HepG2 (cell line): ENCODE results near the gene GSC. TPM values are rescaled to one million over a fixed set of nuclear protein-coding genes. Genes with fewer than 3 reads are reported as not detected.

ENCODE experiments used
- ATAC-seq: fragments of 200-7000 bp; cut with Tn5 transposase; 3 replicates; pipeline ENCODE4 v1.9.1; 2020; ENCODE audit warnings: mild to moderate bottlenecking, moderate library complexity
- BruUV-seq: library from RNA; stranded (reverse); fragments of 400-500 nt; replicated peaks from 2 replicates; lab custom pipeline; 2021; lab: Mats Ljungman, UMichigan
- CTCF ChIA-PET: fragments of 300-600 bp; formaldehyde crosslinking; extraction: SDS; loops from one replicate; lab custom pipeline; 2021; ENCODE audit warnings: low total read pairs, inconsistent platforms, low intra/inter-chr PET ratio; lab: Yijun Ruan, JAX
- POLR2A ChIA-PET: fragments of 350-600 bp; sonication (Branson Sonifier 250); formaldehyde crosslinking; loops from one replicate; lab custom pipeline; 2020; ENCODE audit warnings: antibody characterized with exemption, inconsistent platforms; lab: Yijun Ruan, JAX
- DNase-seq: peaks from one replicate; pipeline ENCODE4 v3.0.0-alpha.2; 2015; ENCODE audit warnings: low spot score
- FAIRE-seq: peaks from 3 replicates; lab custom pipeline; 2011; peaks lifted over from hg19 to GRCh38; lab: Jason Lieb, UNC
- H2AFZ ChIP-seq: one replicate; pipeline ENCODE4 v1.6.1; 2011; ENCODE audit warnings: low read length, inconsistent platforms
- H3K27ac ChIP-seq: fragments of 300-600 bp; 3 replicates; pipeline ENCODE4 v1.8.0; 2011; ENCODE audit warnings: mixed run types, mild to moderate bottlenecking, mixed read lengths, low read length, inconsistent platforms; ENCODE audit not compliant: insufficient read depth; ENCODE audit errors: extremely low read length
- H3K27me3 ChIP-seq, 2 experiments: fragments of 200-600 bp in 1 of 2; 2 replicates in 1 of 2; 3 replicates in 1 of 2; pipeline versions ENCODE4 v1.6.0 to v1.8.0; 2011; ENCODE audit warnings: low read length in 2 of 2, mild to moderate bottlenecking in 2 of 2, moderate library complexity in 2 of 2, inconsistent platforms in 1 of 2; ENCODE audit not compliant: insufficient read depth in 2 of 2, control insufficient read depth in 1 of 2
- H3K36me3 ChIP-seq, 2 experiments: fragments of 200-600 bp in 1 of 2; replicated peaks in 1 of 2; 2 replicates in 1 of 2; 3 replicates in 1 of 2; pipeline versions ENCODE4 v1.5.1 to v1.8.0; 2011; ENCODE audit warnings: low read length in 2 of 2, inconsistent platforms in 1 of 2; ENCODE audit not compliant: insufficient read depth in 2 of 2, control insufficient read depth in 1 of 2
- H3K4me1 ChIP-seq: 2 replicates; pipeline ENCODE4 v1.5.1; 2012; ENCODE audit warnings: low read length, inconsistent platforms; ENCODE audit not compliant: insufficient read depth
- H3K4me2 ChIP-seq: 2 replicates; pipeline ENCODE4 v1.6.0; 2011; ENCODE audit warnings: low read depth, low read length, inconsistent platforms
- H3K4me3 ChIP-seq, 3 experiments: fragments of 200-600 bp in 1 of 3; sonication (generic), shearing (Covaris generic) in 1 of 3; replicated peaks in 1 of 3; 2 replicates each; pipeline ENCODE4 v1.5.1; 2011 to 2016; ENCODE audit warnings: low read length in 3 of 3, inconsistent platforms in 2 of 3, low read depth in 2 of 3, mild to moderate bottlenecking in 2 of 3, control low read depth in 1 of 3, mixed read lengths in 1 of 3; ENCODE audit not compliant: insufficient read depth in 1 of 3
- H3K79me2 ChIP-seq: one replicate; pipeline ENCODE4 v1.6.1; 2011; ENCODE audit warnings: low read length, inconsistent platforms; ENCODE audit not compliant: insufficient read depth
- H3K9ac ChIP-seq: 2 replicates; pipeline ENCODE4 v1.6.0; 2011; ENCODE audit warnings: mild to moderate bottlenecking, low read depth, low read length, inconsistent platforms; ENCODE audit not compliant: insufficient read depth
- H3K9me3 ChIP-seq: 2 replicates; pipeline ENCODE4 v1.5.1; 2012; ENCODE audit warnings: mild to moderate bottlenecking, low read length
- H4K20me1 ChIP-seq: 2 replicates; pipeline ENCODE4 v1.6.0; 2011; ENCODE audit warnings: inconsistent platforms, mild to moderate bottlenecking, low read length, moderate library complexity; ENCODE audit not compliant: insufficient read depth
- AGO2 ChIP-seq: fragments of 200-400 bp; formaldehyde crosslinking; optimal IDR thresholded peaks from 2 replicates; pipeline ENCODE3; 2017; ENCODE audit warnings: mild to moderate bottlenecking, low read depth, low read length, moderate library complexity
- CCAR2 ChIP-seq: fragments of 200-400 bp; formaldehyde crosslinking; optimal IDR thresholded peaks from 2 replicates; pipeline ENCODE3; 2018; ENCODE audit warnings: low read depth, mild to moderate bottlenecking, low read length, moderate library complexity
- E2F5 ChIP-seq: sonication (generic); formaldehyde crosslinking; conservative IDR thresholded peaks from 2 replicates; pipeline ENCODE4 v1.4.0; 2020; ENCODE audit warnings: missing genetic modification reagents
- HOXA3 ChIP-seq: sonication (generic); formaldehyde crosslinking; IDR thresholded peaks from 2 replicates; pipeline ENCODE4 v1.5.0; 2020; ENCODE audit warnings: missing genetic modification reagents
- KDM4B ChIP-seq: sonication (generic); formaldehyde crosslinking; IDR thresholded peaks from 2 replicates; pipeline ENCODE4 v1.4.0; 2020; ENCODE audit warnings: missing genetic modification reagents
- KDM6A ChIP-seq: IDR thresholded peaks from 2 replicates; pipeline ENCODE4 v1.6.1; 2016; ENCODE audit warnings: low read depth
- KLF12 ChIP-seq: sonication (generic); formaldehyde crosslinking; IDR thresholded peaks from 2 replicates; pipeline ENCODE4 v1.4.0; 2020; ENCODE audit warnings: missing genetic modification reagents, borderline replicate concordance
- MED13 ChIP-seq: sonication (generic); formaldehyde crosslinking; IDR thresholded peaks from 2 replicates; pipeline ENCODE4 v1.5.0; 2020; ENCODE audit warnings: missing genetic modification reagents
- NFE2L1 ChIP-seq: sonication (generic); formaldehyde crosslinking; IDR thresholded peaks from 2 replicates; pipeline ENCODE4 v1.4.0; 2020; ENCODE audit warnings: missing genetic modification reagents, mild to moderate bottlenecking, borderline replicate concordance
- PHF8 ChIP-seq: sonication (generic); formaldehyde crosslinking; IDR thresholded peaks from 2 replicates; pipeline ENCODE4 v1.5.0; 2020; ENCODE audit warnings: missing genetic modification reagents
- SALL1 ChIP-seq: sonication (generic); formaldehyde crosslinking; IDR thresholded peaks from 2 replicates; pipeline ENCODE4 v1.8.0; 2022; ENCODE audit warnings: mild to moderate bottlenecking, missing genetic modification reagents
- SIN3B ChIP-seq: fragments of 150-350 bp; IDR thresholded peaks from 2 replicates; pipeline ENCODE4 v1.6.1; 2014; ENCODE audit warnings: low read length
- TEAD2 ChIP-seq: sonication (generic); formaldehyde crosslinking; IDR thresholded peaks from 2 replicates; pipeline ENCODE4 v1.9.0; 2021; ENCODE audit warnings: missing genetic modification reagents
- ZMAT3 ChIP-seq: sonication (generic); formaldehyde crosslinking; conservative IDR thresholded peaks from 2 replicates; pipeline ENCODE4 v1.7.0; 2021; ENCODE audit warnings: missing genetic modification reagents
- ZNF263 ChIP-seq: sonication (generic); formaldehyde crosslinking; IDR thresholded peaks from 2 replicates; pipeline ENCODE4 v1.4.0; 2020; ENCODE audit warnings: missing genetic modification reagents
- ZNF275 ChIP-seq: sonication (generic); formaldehyde crosslinking; IDR thresholded peaks from 2 replicates; pipeline ENCODE4 v1.8.0; 2022; ENCODE audit warnings: missing genetic modification reagents, mild to moderate bottlenecking, inconsistent platforms, borderline replicate concordance
- ZNF451 ChIP-seq: sonication (generic); formaldehyde crosslinking; IDR thresholded peaks from 2 replicates; pipeline ENCODE4 v1.5.0; 2020; ENCODE audit warnings: mild to moderate bottlenecking, missing genetic modification reagents
- ZNF672 ChIP-seq: sonication (generic); formaldehyde crosslinking; IDR thresholded peaks from 2 replicates; pipeline ENCODE4 v1.8.1; 2022; ENCODE audit warnings: missing genetic modification reagents
- ZSCAN22 ChIP-seq: sonication (generic); formaldehyde crosslinking; IDR thresholded peaks from 2 replicates; pipeline ENCODE4 v1.4.0; 2020; ENCODE audit warnings: mild to moderate bottlenecking, missing genetic modification reagents
- WGBS: methylation state at CpG from one replicate; pipeline ENCODE4 v1.1.6; 2017; ENCODE audit warnings: low lambda C conversion rate; 5-methylcytosine and 5-hydroxymethylcytosine counted together
- in situ Hi-C: cut with HindIII; loops from 2 replicates; pipeline ENCODE4 v1.10.0; 2017; ENCODE audit warnings: low pct_unique_long_range_greater_than_20kb; ENCODE audit not compliant: extremely low pct_ligation_motif_present
- intact Hi-C: fragments of 100-400 bp; cut with micrococcal nuclease; formaldehyde crosslinking; loops from one replicate; pipeline ENCODE4 v1.10.0; 2022; ENCODE audit not compliant: unreplicated experiment
- polyA plus RNA-seq, 8 experiments: library from polyadenylated mRNA; depleted of rRNA in 3 of 8; stranded (reverse) in 7 of 8; unstranded in 1 of 8; fragments of >200 nt; fragmentation: Illumina TruSeq in 4 of 8; extraction: Trizol in 4 of 8; gene quantifications; 2 replicates each; pipeline versions ENCODE4 v1.2.1 to v1.2.3, GENCODE V29; 2011 to 2016; ENCODE audit warnings: low read depth in 4 of 8, missing spikeins in 1 of 8, mixed read lengths in 1 of 8; ENCODE audit not compliant: insufficient read depth in 1 of 8
- total RNA-seq, 5 experiments: library from RNA; depleted of rRNA; stranded (reverse); fragments of >200 nt; fragmentation: Illumina TruSeq; extraction: Trizol; gene quantifications; 2 replicates each; pipeline ENCODE4 v1.2.3, GENCODE V29; 2016; ENCODE audit warnings: low read depth in 1 of 5
- TF ChIP-seq, protein P1 (sequence below): sonication (generic); formaldehyde crosslinking; IDR thresholded peaks from 2 replicates; pipeline ENCODE4 v1.4.0; 2020; ENCODE audit warnings: missing genetic modification reagents, low read depth, mild to moderate bottlenecking, borderline replicate concordance
- TF ChIP-seq, protein P2 (sequence below): sonication (generic); formaldehyde crosslinking; IDR thresholded peaks from 2 replicates; pipeline ENCODE4 v1.5.1; 2020; ENCODE audit warnings: mild to moderate bottlenecking, missing genetic modification reagents, moderate library complexity

The GSC gene
- total and polyA plus RNA-seq, 2 of the 13 experiments (the other 11 are each of a cell fraction or from before 2014, with no cell fraction given) = not detected

- TF ChIP-seq E2F5 (CRISPR knock-in tag) = no peak
- no peak for TF ChIP-seq SIN3B
- TF ChIP-seq ZSCAN22 (CRISPR knock-in tag) = no peak
- TF ChIP-seq HOXA3 (CRISPR knock-in tag) = no peak
- TF ChIP-seq KLF12 = no peak
- no peak for TF ChIP-seq PHF8
- no peak for TF ChIP-seq ZNF263 (CRISPR knock-in tag)
- TF ChIP-seq, all 625 proteins: peak for 0
Measured at GRCh38 chr14:94787655-94788054, 17.7 kb upstream of the GSC start (continued).

DNA sequence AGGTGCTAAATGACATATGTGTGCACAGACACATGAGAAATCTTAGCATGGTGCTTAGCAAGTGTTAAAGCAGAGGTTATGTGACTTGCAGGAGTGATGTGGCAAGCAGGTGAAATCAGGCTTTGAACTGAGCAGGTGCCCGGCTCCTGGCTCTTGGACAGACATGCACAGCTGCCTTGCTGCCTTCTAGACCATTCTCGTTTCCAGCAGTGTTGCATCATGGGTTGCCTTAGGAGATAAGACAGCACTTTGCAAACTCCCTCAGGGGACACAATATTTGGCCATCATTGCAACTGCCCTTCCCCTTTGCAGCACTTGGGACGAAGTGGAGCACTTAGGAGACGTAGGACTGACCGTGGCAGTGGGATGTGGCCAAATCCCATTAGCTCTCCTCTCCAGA lies 17.2 kb upstream of the GSC start:
- POLR2A ChIA-PET = no interaction called here
- no peak overlapping the region for H3K4me3 ChIP-seq
- no TSS peak for BruUV-seq
- ATAC-seq = no peak
- no peak overlapping the region for H3K4me2 ChIP-seq
- FAIRE-seq = no peak
- H3K9me3 ChIP-seq = no peaks in the 10 kb centered on the region
- no peaks in the 10 kb centered on the region for H3K79me2 ChIP-seq
- CTCF ChIA-PET = no interaction called here
- H3K9ac ChIP-seq = no peak overlapping the region
- in situ Hi-C loops = no loop called here
- no peak for DNase-seq
- intact Hi-C loops = no loop called here
- no peak overlapping the region for H2AFZ ChIP-seq
- H3K4me1 ChIP-seq = no peaks in the 10 kb centered on the region
- H4K20me1 ChIP-seq = no peaks in the 10 kb centered on the region
- H3K27me3 ChIP-seq = peaks cover 0 to 23% of the 10 kb centered on the region in 2 experiments; a peak in 4 of 5 replicates
- no peak overlapping the region for H3K27ac ChIP-seq
- WGBS = 0% methylated on average over 1 of the region's 5 CpGs
- no peaks in the 10 kb centered on the region for H3K36me3 ChIP-seq
- TF ChIP-seq KDM4B (CRISPR knock-in tag) = no peak
- TF ChIP-seq TEAD2 (CRISPR knock-in tag) = no peak
- TF ChIP-seq, protein P1, sequence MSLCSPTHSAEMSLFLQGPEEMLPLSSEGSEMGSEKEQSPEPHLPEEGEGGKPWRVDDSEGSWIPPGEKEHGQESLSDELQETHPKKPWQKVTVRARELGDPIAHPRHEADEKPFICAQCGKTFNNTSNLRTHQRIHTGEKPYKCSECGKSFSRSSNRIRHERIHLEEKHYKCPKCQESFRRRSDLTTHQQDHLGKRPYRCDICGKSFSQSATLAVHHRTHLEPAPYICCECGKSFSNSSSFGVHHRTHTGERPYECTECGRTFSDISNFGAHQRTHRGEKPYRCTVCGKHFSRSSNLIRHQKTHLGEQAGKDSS (CRISPR knock-in tag) = no peak
- no peak for TF ChIP-seq AGO2
- no peak for TF ChIP-seq ZMAT3 (CRISPR knock-in tag)
- no peak for TF ChIP-seq NFE2L1 (CRISPR knock-in tag)
- TF ChIP-seq, protein P2, sequence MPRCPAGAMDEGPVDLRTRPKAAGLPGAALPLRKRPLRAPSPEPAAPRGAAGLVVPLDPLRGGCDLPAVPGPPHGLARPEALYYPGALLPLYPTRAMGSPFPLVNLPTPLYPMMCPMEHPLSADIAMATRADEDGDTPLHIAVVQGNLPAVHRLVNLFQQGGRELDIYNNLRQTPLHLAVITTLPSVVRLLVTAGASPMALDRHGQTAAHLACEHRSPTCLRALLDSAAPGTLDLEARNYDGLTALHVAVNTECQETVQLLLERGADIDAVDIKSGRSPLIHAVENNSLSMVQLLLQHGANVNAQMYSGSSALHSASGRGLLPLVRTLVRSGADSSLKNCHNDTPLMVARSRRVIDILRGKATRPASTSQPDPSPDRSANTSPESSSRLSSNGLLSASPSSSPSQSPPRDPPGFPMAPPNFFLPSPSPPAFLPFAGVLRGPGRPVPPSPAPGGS (CRISPR knock-in tag) = no peak
- no peak for TF ChIP-seq ZNF451
- TF ChIP-seq KDM6A (CRISPR knock-in tag) = no peak
- no peak for TF ChIP-seq MED13
- no peak for TF ChIP-seq ZNF672 (CRISPR knock-in tag)
- no peak for TF ChIP-seq SALL1 (CRISPR knock-in tag)
- no peak for TF ChIP-seq CCAR2
- no peak for TF ChIP-seq ZNF275 (CRISPR knock-in tag)
- TF ChIP-seq, all 625 proteins: peak for 0
